Dedifferentiated amniotic fluid mesenchymal stem cell (primary cell): ENCODE data around the gene TNK2.

Experiments
- DNase-seq: peaks from one replicate; pipeline ENCODE4 v3.0.0-alpha.2; 2016; ENCODE audit errors: extremely low spot score

The TNK2 gene

DNA sequence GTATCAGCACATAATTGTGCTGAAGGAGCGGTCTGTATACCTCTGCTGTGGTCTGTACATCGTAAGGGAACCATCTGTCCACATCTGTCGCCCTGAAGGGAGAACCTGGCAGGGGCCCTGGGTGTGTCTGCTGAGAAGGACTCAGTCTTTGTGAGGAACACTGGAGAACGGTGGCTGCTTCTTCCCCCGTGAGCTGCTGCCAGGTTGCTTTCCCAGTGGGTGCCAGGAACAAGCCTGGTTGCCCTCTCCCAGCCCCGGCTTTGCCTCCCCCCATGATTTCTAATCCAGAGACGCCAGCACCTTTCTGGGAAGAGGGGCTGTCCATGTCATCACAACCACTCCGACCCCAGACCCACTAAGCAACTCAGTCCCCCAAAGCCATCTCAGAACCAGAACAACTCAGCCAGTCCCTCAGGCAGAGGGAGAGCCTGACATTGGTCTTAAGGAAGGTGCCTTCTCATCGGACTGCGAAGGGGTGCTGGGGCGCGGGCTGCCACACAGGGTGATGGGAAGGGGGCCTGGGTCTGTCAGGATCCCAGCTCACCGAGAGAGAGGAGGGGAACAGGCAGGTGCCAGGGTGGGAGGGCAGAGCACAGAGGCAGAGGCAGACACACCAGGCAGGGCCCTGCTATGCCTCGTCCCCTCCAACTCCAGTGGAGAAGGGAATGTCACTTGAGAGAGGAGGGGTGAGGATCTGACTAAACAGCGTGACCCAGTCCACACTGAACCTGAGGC lies 8.5 kb downstream of the TNK2 start:
- DNase-seq: no peak

DNA sequence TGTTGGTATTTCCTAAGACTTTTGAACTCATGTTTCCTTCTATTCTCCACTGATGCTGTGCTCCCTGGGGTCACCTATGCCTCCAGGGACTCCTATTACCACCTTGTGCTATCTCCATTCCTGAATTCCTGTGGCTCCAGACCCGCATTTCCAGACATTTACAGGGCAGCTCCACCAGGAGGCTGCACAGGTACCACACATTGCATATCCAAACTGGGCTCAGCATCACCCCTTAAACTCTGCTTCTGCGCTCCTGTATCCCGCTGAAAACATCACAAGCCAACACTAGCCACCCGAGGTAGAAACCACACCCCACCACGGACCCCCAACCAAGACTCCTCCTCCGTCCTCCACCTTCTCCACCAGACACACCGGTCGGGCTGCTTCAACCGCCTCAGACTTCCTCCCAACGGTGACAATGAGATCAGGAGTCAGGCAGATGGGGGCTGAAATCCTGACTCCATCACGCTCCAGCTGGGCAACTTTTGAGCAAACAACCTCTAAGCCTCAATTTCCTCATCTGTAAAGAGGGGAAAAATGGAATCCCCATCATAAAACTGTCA lies 10.4 kb downstream of the TNK2 start:
- DNase-seq: no peak

DNA sequence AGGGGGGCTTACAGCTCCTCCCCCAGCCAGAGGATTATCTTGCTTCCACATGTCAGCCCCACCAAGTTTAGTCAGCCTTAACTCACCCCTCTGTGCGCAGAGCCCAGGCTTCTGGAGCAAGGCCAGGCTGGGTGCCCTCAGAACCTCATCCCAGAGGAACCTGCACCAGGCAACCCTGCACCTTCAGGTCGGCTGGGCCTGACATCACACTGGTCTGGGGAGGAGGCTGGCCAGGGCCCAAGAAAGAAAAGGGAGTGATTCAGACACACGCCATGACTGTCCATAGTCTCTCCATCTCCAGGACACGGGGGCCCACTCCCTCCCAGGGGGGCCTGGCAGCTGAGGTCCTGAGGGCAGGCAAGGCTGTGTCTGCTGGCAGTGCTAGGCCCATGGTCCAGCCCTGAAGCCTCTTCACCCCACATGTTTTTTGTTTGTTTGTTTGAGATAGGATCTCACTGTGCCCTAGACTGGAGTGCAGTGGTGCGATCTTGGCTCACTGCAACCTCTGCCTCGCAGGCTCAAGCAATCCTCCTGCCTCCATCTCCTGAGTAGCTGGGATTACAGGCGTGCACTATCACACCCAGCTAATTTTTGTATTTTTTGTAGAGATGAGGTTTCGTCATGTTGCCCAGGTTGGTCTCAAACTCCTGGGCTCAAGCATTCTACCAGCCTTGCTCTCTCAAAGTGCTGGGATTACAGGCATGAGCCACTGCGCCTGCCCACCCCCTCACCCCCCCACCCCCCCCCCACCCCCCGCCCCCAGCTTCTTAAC lies 11.1 kb downstream of the TNK2 start:
- peak; percentile 22 for DNase-seq

DNA sequence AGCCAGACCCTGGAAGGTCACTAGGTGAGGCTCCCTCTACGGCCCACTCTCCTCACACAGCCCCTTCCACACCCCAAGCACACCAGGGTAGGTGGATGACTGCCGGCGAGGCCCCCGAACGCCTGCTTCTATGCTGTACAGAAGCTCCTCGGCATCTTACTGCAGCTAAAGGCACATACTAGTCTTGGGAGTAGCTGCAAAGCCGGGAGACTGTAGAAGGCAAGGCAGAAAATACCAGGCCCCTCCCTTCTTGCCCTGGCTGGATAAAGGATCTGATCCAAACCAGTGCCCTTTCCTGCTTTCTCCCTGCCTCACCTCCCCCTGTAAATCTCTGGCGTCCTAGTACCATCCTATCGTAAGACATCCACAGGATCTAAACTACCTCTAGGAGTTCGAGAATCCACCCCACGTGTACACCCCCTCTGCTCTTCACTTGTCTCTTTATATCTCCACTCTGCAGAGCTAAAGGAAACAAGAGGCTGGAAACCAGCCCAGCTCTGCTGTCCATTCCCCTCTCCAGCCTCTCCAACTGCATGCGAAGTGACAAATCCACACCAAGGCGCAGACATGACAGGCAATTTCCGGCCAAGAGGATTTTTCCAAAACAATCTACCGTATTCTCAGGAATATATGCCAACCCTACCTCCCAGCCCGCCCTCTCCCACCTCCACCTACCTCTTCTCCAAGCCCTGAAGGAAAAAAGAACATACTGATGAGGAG lies 11.8 kb downstream of the TNK2 start:
- DNase-seq: peak; percentile 73

DNA sequence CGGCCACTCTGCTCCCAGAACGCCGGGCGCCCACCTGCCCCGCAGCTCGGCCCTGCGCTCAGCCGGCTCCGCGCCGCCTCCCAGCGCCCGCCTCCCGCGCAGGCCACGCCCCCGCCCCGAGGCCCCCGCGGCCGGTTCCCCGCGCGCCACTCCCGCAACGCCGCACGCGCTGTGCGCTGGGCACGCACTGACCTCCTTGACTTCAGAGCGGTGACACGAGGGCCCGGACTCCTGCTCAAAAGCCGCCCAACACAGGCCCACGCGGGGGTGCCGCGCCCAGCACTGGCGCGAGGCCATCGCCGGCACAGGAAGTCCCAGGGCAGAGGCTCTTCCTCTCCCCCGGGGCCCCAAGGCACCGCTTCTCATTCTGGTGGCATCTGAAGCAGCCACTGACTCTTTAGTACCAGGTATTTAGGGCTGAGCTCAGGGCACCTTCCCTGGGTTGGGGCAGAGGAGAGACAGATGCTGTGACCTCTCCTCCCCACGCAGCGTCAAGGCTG lies 12.4 kb downstream of the TNK2 start:
- DNase-seq: no peak

DNA sequence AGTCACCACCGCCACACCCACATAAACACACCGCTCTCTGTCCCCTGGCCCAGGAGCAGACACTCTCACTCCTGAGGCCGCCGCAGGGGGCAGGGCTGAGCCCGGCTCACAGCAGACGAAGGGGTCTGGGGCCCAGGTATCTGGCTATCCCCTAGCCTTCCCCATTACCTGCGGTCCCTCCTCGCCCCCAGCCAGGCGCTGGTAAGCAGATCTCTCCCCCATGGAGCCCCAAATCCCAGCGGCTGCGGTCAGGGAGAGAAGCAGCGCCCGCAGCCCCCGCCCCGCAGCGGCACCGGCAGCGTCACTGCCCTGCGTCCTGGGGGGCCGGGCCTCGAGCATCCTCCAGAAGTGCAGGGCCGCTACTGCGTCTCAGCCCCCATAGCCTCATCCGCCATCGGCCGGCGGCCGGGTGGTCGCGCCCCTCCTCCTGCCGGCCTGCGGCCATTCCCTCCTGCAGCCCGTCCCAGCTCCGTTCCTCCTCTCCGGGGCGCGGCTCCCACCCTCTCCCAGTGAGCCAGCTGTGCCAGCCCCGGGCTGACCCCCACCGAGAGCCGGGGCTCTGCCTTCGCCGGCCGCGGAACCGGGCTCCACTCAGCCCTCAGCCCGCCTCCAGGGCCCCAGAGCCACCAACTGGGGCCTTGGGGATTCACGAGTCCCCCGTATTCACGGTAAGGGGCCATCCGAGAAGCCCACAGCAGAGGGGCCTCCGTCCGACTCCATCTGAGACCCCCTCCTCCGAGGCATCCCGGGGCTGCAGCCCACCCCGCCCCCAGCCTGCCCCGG lies 13.1 kb downstream of the TNK2 start:
- DNase-seq: no peak

DNA sequence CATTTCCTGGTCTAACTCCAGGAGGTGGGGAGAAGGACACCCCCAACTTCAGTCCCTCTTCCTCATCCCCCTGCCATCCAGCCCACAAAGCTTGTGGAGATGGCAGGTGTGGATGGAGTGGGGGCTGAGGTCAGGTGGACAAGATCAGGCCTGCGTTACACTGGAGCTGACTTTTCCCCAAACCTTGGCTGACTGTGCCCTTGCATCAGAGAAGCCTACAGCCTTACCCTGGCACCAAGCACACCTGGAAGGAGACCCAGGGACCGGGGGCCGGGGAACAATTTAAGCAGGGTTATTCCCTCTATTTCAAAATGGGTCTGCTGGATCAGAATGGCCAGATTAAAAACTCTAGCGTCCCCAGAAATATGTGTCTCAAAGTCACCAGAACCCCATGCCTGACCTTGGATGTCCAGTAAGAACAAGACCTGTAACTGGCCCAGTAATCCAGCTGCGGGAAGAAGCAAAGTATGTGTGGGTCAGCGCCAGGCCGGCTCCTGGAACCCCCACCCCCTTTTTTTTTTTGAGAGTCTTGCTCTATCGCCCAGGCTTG lies 14.4 kb downstream of the TNK2 start:
- DNase-seq: no peak

DNA sequence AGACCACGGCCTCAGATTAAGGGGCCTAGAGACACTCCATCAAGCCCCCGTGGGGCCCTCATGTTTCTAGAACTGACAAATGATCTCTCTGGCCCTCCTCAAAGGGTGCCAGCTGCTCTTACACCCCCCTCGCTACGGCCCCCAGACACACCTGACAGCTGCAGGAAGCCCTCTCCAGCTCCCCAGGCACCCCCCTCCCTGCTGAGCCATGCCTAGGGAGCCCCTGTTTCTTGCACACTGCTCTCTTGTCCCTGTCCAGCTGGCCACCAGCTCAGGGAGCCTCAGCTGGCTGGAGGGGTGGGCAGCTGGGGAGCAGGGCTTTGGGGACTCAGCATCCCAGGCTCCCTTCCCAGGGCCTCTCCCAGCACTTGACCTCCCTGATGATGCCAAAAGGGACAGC lies 14.8 kb downstream of the TNK2 start:
- DNase-seq: no peak

DNA sequence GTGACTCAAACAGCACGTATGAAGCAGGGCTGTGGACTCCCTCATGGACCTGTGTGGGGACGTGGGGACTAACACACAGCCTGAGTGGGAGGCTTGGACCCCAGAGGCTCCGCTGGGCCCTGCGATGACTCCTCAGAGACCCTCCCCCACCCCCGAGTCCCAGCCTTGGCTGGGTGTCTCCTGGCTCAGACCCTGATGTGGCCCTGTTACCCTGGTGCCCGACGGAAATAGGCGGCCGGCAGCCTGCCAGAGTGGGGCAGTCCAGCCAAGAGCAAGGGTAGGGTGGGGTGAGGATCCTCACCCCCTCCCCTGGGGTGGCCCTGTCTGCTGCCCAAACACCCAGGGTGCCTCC lies 15.3 kb downstream of the TNK2 start:
- DNase-seq: no peak

DNA sequence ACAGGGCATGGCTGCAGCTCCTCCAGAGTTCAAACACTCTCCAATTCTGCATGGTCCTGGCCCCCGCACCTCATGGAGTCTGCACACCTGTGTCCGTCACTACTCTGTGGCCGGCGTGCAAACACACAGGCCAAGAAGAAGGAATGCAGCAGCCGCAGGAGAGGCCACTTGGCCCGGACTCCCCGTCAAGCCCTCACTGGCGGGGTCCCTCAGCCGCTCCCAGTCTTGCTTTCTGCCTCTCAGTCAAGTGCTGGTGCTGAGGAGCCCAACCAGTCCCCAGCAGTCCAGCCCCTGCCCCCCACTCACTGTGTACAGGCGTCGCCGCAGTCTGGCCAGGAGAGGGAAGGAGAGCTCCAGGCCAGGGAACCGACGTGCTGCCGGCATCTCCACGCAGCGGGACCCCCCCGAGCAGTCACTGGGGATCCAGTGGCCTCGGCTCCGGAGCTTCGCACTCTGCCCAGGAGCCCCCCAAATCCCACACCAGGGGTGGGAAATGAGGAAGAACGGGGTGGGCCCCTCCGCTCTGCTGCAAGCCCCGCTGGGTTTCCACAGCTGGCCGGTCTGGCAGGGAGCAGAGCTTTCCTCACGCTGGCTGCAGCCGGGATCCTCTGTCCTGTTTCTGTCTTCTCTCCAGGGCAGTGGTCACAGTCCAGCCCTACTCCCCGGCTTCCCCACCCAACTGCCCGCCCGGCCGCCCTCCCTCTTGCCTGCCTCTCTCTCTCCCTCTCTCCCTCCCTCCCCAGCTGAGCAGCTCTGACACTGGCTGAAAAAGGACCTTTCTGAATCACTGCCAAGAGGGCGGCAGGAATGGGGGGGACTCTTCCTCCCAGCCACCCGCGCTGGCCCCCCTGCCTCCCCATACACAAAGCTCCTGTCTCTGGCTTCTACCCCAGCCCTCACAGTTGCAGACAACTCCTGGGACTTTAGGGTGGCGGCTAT lies 16.0 kb downstream of the TNK2 start:
- peak; percentile 19 for DNase-seq

DNA sequence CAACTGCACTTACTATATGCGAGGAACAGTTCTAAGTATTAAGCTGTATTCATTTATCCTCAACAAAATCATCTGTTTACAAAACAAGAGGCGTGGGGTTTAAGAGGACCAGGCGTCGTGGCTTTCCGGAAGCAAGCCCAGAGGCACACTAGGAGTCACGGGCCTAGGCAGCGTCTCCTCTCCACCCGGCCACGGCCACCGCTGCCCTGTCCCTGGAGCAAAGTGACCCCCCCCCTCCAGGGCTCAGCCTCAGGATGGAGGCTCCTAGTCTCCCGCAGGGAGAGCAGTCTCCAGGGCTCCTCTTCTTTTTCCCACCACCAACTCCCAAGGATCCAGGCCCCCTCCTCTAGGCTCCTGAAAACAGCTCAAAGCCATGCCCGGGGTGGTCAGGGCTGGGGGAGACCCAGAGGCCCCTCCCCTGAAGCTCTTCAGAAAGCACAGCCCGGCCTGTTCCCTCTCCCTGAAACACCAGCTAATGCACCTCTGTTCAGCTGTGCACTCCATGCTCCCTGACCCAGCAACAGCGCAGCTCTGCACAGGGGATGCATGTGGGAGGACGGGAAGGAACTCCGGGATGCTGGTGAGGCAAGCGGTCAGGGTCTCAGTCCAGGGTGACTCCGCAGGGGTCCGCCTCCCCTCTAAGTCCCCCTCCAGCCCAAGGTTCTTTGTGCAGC lies 16.8 kb downstream of the TNK2 start:
- DNase-seq: no peak

DNA sequence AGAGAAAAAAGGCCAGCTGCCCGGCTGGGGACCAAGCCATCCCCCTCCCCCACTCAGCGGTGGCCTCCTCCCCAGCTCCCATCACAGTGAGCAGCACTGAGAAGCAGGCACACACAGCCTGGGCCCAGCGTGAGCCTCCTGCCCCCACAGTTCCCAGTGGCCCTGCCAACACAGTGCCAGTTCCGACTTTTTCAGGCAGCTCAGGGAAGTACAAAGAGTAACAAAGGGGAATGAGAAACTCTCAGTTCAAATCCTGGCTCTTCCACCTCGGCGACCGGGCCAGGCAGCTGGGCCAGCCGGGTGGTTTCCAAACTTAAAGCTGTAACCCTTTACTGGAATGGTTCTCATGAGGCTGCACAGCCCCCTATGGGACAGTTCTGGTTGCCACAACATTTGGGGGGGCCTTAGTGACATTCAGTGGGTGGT lies 18.5 kb downstream of the TNK2 start:
- DNase-seq: no peak

DNA sequence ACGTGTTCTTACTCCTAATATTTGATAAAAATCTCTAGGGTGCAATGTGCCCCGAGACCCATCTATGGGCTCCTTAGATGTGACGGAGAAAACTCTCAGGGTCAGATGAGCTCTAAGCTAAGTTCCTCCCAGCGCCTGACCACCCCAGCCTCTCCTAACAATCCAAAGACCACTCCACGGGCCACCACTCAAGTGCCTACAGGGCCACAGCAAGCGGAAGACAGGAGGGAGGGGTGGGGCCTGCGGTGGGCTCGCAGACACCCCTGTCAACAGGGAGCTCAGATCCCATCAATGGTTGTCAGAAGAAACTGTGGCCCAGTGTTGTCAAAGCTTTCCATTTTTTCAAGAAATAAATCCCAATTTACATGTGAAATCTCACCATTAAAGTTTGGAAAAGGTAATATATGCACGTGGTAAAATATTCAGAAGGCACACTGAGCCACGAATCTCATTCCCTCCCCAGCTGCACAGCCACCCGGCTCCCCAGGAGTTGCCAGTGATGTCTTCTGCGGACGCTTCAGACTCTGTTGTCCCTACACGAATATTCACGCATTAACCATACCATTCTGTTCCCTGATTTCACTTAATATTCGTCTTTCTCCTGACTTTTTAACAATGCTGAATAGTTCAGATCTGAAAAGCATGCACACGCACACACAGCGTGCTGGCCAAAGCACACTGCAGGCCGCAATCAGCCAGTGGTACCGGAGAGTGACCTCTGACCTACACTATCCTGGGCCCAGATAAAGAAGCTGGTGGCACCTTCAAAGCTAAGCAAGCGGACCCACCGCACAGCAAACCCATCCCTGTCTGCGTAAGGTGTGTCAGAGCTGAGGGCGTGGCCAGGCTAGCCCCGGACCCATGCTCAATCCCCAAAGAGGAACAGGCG lies 19.1 kb downstream of the TNK2 start:
- DNase-seq: no peak

DNA sequence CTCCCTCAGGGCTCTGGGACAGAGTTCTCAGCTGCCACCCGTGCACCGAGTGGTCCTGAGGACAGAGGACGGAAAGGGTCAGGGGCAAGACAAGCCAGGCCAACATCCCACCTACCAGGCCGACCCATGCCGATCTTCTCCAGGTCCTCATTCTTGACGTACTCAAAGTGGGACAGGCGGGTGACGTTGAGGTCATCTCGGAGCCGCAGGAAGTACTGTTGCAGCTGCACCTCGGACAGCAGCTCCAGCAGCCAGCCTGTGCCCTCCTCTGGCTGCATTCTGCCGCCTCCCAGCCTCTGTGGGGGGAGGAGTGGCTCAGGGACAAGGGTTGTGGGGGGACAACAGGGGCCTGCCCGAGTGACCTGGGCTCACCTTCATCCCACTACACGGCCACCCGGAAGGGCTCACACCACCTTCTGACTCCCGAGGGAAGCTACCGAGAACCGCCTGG lies 20.0 kb downstream of the TNK2 start:
- no peak for DNase-seq

DNA sequence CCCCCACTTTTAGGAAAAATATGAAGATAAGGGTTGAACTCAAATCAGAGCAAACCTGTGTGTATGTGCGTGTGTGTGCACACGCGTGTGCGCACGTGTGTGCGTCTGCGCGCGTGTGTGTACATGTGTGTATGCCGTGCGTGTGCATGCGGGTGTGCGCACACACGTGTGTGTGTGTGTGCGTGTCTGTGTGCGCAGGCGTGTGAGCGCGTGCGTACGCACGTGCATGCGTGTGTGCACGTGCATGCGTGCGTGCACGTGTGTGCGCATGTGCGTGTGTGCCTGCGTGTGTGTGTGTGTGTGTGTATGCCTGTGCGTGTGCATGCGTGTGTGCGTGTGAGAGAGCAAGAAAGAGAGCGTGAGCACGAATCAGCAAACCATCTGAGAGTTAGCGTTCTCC lies 20.7 kb downstream of the TNK2 start:
- DNase-seq: no peak

DNA sequence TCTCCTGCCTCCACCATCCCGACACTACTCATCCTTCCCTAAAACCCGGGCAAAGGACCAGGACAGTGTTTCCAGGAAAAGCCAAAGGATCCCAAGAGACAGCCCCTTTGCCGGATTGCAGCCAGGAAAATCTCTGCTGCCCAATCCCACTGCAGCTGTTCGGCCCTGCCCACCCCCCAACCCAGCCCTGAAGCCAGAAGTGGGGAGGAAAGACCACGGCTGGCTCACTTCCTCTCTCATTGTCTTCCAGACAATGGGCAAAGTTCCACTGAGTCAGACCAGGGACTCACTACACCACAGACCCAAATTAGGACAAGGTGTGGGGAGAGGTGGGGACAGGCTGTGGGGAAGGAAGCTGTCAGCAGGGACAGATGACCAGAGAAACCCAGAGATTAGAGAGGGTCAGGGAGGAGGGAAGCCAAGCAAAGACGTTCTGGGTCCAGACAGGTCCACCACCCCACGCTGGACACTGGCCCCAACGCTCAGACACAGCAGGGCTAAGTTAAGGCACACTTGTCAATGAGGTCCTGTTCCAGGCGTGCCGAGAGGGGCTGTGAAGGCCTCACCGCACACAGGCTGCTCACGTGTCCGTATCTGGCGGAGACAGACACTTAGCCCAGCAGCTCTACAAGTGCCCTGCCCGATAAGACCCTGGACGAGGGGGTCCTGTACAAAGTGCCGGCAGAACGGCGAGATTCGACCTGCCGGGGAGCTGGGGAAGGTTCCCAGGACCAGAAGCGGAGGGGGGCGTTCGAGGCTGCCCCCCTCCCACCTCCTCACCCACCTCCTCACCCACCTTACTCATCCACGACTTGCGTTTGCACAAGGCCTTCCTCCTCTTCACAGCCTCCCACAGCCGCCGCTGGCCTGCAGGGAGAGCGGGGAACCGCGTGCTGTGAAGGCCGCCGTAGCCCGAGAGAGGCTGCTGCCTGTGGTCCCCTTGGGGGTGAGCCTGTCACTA lies 21.9 kb downstream of the TNK2 start:
- DNase-seq: no peak
